SH-SY5Y (cell line): Measurements from ENCODE around the gene ACO1.

Source experiments
- GATA2 ChIP-seq: IDR thresholded peaks from 2 replicates; pipeline ENCODE4 v1.6.1; 2011; ENCODE audit warnings: mild to moderate bottlenecking, low read depth, low read length
- GATA3 ChIP-seq: IDR thresholded peaks from 2 replicates; pipeline ENCODE4 v1.6.1; 2011; ENCODE audit warnings: low read depth, mild to moderate bottlenecking, low read length, moderate library complexity

DNA sequence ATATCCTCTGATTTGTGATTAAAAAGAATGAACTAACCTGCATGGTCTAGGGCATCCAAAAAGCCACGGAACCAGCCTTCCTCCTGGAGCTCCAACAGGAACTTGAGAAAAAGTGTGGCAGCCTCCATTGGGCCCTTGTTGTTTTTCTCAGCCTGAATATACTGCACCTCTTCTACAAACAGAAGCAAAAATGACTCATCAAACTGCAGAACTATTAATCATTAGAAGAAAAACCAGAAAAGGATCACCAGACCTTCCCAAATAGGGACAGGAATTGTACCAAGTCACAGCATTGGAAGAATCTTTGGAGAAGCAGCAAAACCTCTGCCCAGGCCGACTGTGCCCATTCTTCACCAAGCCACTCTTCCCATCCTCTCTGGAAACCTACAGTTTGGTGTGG, 116.3 kb downstream of the ACO1 start:
- TF ChIP-seq GATA2 (no peak), GATA3 (no peak)
